GM12872 (cell line): ENCODE data around the gene UBE2E2.

ENCODE experiments used
- TF ChIP-seq, protein P1 (sequence below): IDR thresholded peaks from 3 replicates; pipeline ENCODE4 v1.5.1; 2011; ENCODE audit warnings: low read depth, mild to moderate bottlenecking, low read length, moderate library complexity; ENCODE audit not compliant: insufficient read depth

The UBE2E2 gene

DNA sequence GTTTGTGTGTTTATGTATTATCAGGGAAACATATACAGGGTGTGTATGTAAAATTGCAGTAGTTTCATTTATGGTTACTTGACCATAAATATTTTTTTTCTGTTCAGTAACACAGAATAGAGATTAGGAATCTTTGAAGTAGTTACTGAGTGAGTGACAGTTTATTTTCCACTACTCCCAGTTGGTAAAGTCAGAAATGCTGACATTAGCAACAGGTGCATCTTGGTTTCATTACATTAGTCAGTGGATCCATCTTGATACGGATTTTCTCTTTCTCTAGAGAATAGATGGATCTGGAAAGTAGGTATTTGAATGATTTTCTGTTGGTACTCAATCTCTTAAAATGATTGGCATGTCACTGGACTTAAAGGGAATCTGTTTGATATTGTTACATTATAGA lies 6.0 kb downstream of the UBE2E2 start:
- TF ChIP-seq, protein P1, sequence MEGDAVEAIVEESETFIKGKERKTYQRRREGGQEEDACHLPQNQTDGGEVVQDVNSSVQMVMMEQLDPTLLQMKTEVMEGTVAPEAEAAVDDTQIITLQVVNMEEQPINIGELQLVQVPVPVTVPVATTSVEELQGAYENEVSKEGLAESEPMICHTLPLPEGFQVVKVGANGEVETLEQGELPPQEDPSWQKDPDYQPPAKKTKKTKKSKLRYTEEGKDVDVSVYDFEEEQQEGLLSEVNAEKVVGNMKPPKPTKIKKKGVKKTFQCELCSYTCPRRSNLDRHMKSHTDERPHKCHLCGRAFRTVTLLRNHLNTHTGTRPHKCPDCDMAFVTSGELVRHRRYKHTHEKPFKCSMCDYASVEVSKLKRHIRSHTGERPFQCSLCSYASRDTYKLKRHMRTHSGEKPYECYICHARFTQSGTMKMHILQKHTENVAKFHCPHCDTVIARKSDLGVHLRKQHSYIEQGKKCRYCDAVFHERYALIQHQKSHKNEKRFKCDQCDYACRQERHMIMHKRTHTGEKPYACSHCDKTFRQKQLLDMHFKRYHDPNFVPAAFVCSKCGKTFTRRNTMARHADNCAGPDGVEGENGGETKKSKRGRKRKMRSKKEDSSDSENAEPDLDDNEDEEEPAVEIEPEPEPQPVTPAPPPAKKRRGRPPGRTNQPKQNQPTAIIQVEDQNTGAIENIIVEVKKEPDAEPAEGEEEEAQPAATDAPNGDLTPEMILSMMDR = no peak

DNA sequence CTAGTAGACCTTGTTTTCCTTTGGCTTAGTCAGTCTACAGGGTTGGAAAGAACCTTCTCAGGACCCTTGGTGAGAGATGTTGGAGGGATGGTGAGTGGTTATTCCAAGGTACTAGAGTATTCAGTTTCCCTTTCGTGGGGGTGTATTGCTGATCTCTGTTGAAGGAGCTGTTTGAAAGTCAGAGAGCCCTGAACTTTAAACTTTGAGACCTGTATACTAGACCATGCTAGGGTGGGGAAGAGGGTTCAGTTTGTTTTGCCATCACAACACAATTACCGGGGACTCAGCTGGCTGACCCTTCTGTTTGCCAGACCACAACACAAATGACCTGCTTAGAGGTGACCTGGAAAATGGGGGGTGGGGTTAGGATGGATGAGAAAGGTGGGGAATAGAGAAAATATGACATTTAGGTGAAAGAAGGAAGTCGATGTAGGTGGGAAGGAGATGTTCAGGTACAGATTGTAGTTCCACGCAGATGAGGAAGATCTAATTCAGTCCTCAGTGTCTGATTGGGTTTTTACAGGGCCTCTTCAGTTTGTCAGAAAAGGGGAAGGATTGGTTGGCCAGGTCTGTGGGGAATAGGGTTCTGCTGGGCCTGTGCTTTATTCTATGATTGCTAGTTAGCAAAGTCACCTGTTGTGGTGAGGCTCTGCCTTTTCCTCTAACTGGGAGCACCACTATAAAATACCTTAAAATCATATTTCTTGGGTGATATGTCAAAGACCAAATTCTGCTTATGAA lies 6.8 kb downstream of the UBE2E2 start:
- TF ChIP-seq, protein P1 = no peak

DNA sequence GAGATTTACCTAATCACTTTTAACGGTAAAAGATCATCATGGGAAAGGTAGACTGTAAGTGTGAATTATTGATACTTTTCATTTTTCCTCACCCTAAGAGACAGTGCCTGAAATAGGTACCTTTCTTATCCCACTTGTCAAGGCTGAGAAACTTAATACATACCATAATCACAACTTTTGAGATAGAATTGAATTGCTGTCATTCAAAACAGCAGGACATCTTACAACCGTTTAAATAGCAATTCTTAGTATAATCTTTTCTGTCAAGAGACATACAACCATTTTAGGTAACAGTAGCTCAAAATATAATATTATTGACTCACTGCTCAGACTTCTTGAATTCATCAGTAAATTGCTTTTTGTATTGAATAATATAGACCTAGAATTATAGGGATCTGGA lies 10.7 kb downstream of the UBE2E2 start:
- TF ChIP-seq, protein P1 = no peak

DNA sequence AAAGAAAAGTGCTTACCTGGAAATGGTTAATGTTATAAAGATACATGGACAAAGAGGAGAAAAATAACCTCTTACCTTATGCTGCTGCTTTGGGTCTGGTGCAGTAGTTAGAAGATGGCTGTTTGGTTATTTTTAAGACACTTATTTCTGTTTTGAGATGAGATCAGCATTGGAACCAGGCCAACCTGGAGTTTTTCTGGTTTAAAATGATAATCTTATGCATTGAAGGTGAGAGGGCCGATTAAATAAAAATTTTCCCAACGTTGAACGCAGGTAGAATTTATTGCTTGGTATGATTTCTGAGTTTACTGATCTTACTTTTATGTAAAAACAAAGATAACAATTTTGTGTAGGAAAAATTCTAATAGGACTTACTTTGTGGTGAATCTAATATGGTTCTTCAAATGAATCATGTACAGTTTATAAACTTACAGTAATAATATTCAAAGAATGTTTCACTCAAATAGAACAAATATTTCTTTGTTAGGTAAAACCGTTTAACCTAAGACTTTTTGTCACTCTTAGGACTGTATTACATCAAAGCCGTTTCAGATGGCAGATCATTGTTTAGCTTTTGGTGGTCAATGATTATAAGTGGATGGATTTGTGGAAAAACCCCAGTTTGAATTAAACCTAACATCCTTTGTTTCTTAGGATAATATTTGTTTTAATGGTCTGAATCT lies 14.9 kb downstream of the UBE2E2 start:
- TF ChIP-seq, protein P1 = no peak

DNA sequence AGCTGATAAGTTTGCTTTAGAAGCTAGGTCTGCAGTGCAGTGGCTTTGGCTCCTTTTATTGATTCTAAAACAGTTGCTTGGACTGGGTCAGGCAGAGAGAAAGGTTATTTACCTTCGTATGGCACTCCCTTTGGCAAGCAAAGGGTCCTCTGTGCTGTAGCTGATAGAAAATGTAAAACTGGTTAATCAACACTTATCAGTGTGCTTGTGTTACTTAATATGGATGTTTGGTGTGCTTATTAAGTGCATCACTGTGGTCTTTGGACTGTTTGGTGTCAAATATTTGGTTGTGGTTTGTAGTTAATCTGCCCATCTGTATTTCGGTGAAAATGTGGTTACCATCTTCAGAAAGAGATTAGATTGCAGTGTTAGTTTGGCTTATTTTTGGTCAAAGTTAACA lies 16.0 kb downstream of the UBE2E2 start:
- TF ChIP-seq, protein P1 = no peak

DNA sequence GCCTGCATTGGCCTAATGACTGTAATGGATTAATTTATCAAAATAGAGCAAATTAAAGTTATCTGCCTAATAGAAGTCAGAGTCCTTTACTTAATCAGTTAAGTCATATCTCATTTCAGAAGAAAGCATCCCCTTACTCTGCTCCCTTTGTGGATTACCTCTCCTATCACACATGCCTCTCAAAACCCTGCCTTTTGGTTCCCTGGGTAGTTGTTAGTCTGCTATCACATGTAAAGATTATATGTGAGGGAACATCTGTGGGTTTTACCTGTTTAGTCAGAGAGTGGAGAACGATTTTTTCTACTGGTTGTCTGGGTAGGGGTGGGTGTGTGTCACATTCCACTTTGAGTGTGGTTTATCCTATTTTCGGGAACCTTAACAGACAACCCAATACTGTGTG lies 16.4 kb downstream of the UBE2E2 start:
- TF ChIP-seq, protein P1 = no peak

DNA sequence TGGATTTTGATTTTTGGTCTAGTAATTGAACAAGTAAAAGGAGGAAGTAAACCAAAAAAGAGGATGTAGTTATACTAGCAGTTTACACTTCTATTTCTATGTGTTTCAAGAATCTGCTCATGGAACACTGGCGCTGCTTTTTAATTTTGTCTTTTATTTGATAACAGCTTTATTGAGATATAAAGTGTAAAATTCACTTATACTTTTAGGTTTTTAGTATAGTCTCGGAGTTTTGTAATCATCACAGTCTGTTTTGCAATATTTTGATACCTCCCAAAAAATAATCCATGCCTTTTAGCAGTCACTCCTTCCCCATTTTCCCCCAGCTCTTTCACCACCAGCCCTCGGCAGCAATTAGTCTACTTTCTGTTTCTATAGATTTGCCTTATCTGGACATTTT lies 18.0 kb downstream of the UBE2E2 start:
- TF ChIP-seq, protein P1 = no peak
